UCSD-AML1 (cell line): ENCODE data around the gene HLA-DPA1.
A peak's percentile ranks its signal among the peaks of the same experiment; 100 is the strongest.
"Not testable (repeated sequence)": the region's sequence is repeated elsewhere in the genome, so short reads cannot be mapped to it uniquely, and the experiment has no call there.

Experiments used
- DNase-seq: peaks from one replicate; lab custom pipeline; 2025; ENCODE audit not compliant: unreplicated experiment; lab: John Stamatoyannopoulos, UW

Gene HLA-DPA1

DNA sequence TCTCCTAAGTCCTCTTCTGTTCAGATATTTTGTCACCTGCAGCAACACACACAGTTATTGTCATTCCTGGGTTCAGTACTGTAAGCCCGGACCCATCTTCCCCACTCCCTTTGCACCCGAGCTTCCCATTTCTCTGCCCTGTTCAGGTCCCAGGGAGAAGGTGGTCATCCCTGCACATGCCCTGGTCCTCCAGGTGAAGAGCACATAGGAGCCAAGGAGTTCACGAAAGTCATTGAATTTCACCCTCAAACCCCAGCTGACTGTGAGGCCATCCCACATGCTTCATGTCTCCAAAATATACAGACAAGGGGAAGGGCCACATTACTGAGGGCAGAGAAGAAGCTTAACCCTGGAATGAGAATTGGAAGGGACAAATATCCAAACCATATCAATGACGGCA, 8.1 kb downstream of the HLA-DPA1 start:
- no peak for DNase-seq

DNA sequence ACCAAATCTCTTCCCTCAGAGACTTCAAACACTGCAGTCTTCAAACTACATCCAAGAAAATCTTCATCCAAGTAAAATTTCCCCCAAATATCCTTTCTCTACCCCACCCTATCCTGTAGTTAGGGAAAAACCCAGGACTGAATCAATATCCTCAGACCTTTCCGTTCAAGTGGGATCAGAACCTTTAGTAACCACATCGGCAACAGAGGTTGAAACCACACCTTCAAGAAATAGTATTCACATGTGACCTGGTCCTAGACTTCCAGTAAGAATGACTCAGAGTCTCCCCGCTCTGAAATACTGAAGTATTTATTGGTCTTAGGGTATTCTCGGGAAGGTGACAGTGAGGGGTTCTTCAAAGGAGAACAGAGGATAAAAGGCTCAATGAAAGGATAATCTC, 8.7 kb downstream of the HLA-DPA1 start:
- DNase-seq: no peak

DNA sequence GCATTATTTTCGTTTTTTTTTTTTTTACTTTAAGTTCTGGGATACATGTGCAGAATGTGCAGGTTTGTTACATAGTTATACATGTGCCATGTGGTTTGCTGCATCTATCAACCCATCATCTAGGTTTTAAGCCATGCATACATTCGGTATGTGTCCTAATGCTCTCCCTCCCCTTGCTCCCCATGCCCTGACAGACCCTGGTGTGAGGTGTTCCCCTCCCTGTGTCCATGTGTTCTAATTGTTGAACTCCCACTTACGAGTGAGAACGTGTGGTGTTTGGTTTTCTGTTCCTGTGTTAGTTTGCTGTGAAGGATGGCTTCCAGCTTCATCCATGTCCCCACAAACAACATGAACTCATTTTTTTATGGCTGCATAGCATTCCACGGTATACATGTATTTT, 10.0 kb downstream of the HLA-DPA1 start:
- not testable (repeated sequence) for DNase-seq

DNA sequence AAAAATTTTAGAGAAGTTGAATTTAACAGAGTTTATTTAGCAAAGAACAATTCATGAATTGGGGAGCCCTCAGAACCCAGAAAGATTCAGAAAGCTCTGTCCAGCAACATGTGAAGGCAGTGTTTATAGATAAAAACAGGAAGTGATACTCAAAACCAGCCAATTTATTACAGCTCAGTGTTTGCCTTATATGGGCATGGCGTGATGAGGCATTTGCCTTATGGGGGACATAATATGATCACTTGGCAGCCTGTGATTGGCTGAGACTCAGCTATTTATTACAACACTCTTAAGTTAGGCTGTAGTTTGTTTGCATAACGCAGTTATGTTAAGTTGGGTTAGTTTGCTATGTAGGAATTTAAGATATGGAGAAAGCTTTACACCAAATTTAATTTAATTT, 11.5 kb downstream of the HLA-DPA1 start:
- no peak for DNase-seq

DNA sequence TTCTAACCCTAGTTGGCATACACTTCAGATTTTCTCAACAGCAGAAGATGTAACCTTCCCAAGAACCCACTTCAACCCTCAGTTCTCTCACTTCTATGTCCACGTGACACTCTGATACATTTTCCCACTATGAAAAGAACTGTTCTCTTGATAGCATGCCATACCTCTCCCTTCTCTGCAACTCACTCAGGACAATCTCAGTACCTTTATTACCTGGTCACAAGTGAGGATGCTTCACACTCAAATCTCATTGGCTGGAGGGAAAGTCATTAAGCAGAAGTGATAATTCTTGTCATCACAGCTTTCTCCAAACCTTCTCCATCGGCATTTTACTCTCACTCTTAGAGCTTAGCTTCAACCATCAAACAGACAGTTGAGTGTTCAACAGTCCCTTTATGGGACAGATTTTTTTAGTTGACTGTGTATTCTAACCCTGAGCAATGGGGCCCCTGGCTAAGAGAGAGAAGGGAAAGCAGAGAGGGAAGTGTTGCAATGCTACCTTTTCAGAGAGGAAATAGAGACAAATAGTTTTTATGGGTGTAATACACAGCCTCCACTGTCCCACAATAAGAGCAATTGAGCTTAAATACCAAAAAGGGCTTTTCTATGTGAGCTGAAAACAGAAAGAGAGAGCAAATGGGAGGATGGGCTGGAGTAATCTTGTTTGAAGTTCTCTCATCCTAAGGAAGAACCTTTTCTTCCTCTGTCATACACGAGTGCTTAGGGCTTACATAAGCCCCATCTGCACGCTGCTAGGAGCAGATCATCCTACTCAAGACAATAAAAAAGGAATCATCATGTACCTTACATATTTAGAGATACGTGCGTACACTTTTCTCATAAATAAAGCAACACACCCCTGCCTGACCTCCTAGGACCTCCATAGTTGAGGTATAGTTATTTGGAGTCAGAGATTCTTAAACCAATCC, 16.0 kb downstream of the HLA-DPA1 start:
- no peak for DNase-seq

DNA sequence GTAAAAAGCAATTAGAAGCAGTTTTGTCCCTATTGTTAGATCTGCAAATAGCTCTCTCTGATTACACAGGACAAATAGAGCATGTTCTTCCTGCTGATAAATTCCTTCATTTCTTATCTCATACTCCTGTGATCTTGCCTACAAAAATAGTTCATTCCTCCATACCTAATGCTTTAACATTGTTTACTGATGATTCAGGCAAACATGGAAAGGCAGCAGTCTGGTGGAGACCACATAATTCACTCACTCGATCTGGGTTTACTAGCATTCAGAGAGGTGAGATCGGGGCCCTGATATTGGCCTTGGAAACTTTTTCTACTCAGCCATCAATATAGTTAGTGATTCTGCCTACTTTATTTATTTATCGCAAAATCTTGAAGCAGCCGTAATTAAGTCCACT, 20.2 kb downstream of the HLA-DPA1 start:
- DNase-seq: no peak

DNA sequence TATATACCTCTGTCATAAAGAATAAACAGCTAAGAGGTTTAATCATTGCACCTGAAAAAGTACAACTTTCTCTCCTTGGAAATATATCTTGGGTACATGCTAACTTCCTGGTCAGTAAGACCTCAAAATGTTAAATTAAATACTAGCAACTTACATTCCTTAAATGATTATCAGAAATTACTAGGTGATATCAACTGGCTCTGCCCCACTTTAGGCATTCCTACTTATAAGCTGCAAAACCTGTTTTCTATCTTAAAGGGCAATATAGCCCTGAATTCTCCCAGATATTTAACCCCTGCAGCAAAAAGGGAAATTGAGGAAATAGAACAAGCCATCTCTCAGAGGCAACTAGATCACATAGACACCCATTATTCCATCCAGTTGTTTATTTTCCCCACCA, 20.8 kb downstream of the HLA-DPA1 start:
- no peak for DNase-seq

DNA sequence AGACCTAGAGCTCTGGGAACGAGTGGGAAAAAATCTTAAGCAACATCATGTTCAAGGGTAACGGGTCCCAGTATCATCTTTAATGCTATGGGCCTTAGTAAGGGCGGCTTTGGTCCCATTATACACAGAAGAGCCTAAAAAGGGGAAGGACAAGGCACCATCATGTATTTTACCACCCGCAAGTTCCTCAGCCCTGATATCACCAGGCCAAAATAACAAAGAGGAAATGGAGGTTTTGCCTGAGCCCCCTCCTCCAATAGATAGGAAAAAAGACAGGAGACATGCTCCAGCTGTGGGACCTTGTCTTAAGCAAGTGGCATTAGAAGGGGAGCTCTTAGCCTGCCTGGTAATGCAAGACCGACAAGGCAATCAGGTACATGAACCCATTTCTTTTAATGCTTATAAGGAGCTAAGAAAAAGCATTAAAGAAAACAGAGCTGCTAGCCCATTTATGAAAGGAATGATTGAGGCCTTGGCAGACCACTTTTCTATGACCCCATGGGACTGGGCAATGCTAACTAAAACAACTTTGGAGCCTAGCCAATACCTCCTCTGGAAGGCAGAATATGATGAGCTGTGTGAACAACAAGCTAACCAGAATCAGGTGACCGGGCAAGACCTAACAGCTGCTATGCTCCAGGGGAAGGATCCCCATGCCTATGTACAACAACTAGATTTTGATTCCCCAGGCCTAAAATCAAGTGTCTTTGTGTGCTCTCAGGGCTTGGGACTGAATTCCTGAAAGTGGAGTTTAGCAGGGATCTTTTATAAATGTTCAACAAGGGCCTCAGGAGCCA, 23.2 kb downstream of the HLA-DPA1 start:
- DNase-seq: no peak

DNA sequence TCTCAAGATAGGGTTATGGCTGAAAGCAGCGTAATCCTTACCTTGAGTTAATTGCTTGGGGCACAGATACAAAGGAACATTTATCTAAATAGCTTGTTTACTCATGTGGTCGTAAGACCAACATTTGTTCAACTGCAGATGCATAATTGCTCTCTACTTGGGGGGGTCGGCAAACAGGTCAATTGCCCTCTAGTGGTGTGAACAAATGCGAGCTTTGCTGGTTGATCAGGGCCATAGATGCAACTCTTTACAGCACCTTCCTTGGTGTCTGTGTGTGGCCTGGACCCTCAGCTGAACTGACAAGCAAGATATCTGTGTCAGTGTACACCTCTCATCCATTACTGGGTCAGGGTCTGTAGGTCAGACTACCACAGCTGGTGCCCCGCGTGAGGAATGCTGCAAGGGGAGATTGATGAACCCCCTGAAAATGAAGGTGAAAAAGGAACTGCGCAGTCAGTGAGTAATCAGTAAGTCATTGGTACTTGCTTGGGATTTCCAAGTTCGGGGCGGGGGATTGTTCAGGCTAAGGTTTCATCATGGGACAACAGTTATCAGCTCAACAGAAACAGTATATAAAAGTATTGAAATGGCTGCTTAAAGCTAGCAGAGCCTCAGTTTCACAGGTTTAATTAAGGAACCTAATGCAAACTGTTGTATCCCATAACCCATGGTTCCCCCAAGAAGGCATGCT, 24.0 kb downstream of the HLA-DPA1 start:
- DNase-seq: no peak

DNA sequence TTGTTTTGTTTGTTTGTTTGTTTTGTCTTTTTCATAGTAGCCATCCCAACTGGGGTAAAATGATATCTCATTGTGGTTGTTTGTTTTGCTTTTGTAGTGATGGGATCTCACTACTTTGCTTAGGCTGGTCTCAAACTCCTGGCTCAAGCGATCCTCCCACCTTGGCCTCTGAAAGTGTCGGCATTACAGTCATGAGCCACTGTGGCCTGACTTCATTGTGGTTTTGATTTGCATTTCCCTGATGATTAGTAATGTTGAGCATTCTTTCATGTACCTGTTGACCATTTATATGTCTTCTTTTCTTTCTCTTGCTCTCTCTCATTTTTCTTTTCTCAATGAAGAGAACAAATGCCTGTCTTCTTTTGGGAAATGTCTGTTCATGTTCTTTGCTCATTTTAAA, 33.3 kb downstream of the HLA-DPA1 start:
- no peak for DNase-seq

DNA sequence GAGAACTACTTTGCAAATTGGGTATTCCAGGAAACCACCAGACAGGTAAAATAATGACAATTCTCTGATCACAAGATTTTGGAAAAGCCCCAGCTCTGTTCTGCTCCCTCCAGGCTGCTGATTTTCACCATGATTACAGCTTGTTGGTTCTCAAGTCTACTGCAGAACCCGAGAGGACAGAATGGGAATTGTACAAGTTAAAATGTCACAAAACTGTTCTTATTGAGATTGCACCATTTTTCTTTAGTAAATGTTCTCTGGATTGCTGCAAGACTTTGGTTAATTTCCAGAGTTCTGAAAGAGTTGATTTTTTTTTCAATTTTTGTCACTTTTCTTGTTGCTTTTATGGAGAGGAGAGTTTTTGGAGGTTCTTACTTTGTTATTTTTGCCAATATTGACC, 36.9 kb downstream of the HLA-DPA1 start:
- no peak for DNase-seq

DNA sequence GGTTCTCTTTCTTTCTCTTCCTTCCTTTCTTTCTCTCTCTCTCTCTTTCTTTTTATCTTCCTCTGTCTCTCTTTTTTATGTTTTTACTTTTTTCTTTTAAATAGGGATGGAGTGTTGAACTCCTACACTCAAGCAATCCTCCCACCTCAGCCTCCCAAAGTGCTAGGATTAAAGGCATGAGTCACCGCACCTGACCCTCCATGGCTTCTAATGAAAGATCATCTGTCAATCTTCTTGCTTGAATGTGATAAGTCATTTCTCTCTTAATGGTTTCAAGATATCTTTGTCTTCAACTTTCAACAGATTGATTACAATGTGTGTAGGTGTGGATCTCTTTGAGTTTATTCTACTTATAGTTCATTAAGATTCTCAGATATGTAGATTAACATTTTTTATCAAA, 38.9 kb downstream of the HLA-DPA1 start:
- no peak for DNase-seq

DNA sequence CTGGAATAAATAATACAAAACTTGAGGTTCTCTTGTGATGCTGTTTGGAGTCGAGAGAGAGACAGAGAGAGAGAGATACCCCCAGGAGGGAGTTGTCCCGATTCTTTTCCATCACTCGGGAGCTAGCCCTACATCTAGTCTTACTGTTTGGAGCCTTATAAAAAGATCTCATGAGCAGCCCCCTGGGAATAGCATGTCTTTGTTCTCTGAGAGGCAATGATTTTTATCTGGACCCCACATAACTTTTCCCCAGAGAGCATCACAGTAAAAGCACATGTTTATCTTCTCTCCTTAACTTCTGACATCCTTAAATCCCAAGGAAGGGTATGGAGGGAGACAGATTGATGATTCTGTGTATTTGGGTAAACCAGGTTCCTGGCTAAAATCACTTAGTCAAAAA, 43.2 kb downstream of the HLA-DPA1 start:
- DNase-seq: no peak

DNA sequence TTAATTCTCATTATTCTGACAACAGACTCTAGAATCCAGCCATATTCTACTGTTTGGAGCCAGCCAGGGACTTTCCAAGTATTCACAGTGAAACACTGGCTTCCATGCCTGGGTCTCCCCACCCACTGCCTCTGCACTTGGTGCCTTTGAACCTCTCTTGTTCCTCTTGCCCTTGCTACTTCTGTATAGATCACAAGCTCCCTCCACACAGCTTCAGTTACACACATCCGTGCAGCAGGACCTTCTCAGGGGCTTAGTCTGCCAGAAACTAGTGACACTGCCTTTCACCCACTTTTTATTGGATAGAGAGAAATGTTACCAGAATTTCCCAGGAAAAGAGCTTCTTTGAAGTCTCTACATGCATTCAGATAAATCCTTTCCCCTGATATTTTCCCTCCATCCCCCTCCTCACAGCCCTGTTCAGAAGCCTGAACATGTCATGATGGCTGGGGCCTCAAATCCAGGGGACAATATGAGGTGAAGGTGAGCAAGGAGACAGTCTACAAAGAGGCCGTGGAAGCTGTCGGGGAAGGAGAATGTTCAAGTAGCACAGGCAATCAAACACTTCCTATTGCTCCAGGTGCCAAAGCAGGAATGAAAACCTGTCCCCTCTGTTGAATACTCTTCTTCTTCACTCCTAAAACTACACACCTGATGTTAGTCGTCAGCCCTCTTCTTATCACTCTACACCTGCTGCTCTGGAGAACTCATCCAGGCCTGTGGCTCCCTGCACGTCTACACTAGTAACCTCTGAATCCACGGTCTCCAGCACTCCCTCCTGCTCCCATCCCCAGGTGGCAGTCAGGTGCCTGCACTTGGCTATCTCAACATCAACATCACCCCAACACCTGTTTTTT, 43.9 kb downstream of the HLA-DPA1 start:
- DNase-seq: no peak

DNA sequence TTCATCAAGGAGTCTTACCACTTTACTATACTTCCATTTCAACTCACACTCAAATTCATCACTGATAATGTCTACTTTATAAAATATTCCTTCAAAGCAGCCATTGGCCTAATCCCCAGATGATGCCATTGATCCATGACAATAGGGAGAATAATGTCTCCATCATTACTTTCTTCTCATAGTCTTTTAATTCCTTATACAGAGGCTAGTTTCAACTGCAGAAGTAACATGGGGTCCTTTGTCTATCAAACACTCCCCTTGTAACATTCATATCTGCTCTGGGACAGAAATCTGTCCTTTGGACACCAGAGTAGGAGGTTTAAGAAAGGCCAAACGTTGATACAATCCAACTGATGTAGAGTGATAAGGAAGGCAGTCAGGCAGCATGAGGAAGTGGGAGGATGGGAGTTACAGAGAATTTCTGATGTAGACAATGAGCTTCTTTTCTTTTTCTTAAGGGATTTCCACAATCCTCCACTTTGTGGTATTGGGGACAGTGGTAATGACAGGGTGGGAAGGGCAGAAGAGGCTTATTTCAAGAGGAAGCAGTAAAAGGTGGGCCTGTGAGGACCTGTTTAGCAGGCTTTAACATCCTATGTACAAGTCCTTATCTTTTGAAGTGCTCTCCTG, 45.1 kb downstream of the HLA-DPA1 start:
- no peak for DNase-seq

DNA sequence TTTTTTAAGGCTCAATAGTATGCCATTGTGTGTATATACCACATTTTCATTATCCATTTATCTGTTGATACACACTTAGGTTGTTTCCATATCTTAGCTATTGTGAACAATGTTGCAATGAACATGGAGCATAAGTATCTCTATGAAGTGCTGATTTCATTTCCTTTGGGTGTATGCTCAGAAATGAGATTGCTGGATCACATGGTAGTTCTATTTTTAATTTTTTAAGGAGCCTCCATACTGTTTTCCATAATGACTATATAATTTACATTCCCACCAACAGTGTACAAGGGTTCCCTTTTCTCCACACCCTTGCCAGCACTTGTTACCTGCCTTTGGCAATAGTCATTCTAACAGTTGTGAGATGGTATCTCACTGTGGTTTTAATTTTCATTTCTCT, 48.9 kb downstream of the HLA-DPA1 start:
- no peak for DNase-seq

DNA sequence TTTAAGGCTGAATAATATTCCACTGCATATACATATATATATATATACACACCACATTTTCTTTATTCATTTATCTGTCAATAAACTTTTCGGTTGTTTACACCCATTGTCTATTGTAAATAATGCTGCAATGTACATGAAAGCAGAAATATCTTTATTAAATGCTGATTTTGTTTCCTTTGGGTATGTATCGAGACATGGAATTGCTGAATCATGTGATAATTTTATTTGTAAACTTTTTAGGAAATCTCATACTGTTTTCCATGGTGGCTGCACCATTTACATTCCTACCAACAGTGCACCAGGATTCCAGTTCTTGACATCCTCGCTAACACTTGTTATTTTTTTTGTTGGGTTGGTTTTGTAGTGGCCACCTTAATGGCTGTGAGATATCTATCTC, 49.9 kb downstream of the HLA-DPA1 start:
- no peak for DNase-seq

DNA sequence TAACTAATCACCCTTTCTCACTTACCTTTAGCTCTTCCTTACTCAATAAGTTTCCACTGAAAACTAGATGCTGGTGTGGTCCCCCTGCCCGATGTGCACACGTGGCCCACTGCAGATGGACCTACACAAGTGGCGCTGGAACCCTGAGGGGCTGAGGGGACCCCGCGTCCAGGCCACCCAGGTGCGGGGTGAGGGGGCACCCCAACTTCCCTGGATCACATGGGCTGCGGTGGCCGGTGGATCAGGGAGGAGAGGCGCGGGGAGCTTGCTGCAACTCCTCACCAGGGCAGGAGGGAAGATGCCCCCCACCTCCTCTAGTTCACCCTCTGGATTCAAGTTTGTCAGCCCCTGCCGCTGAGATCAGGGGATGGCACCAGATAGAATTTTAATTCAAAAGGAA, 51.5 kb downstream of the HLA-DPA1 start:
- no peak for DNase-seq

DNA sequence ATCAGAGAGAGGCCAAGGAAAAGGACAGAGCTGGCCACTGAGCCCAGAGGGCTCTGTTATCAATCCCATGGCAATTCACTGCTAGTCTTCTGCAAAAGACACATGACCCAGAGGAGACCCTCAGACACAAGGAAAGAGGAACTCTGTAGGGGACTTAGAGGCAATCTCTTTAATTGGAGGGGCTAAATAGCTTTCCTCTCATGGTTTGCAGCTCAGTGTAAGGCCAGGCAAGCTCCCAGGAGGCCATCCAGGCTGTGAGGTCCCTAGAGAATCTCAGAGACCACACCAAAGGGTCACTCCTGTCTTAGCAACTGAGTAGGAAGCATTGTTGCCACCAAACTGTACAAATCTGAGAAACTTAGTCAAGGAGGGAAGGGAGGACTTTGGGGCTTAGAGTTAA, 54.1 kb downstream of the HLA-DPA1 start:
- no peak for DNase-seq

DNA sequence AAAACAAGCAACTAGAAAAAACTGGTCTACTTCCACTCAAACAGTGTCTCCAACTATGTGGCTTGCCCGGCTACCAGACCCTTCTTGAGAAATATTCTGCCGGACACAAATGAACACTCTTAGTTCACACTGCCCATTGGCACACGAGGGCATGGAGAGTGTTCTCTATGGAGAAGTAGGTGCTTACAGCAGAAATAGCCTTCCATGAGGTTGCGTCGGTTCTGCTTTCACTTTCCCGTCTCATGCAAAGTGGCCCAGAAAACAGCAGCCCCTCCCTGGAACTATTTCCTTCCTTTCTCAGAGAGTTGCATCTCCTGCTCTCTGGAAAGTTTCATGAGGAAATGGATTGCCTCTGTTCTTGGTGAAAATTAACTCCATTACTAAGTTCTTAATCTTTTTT, 54.5 kb downstream of the HLA-DPA1 start:
- DNase-seq: peak; percentile 46
